NT2/D1 (cell line): Measurements from ENCODE around the gene ACKR3.

Experiments used
- DNase-seq: peaks from one replicate; pipeline ENCODE4 v3.0.0-alpha.2; 2011; ENCODE audit warnings: low read depth, low spot score
- H3K27me3 ChIP-seq: 2 replicates; pipeline ENCODE4 v1.6.0; 2011; ENCODE audit warnings: mild to moderate bottlenecking; ENCODE audit not compliant: insufficient read length, insufficient read depth
- H3K36me3 ChIP-seq: 2 replicates; pipeline ENCODE4 v1.6.1; 2011; ENCODE audit warnings: mild to moderate bottlenecking, low read length, mixed read lengths; ENCODE audit not compliant: insufficient read depth, insufficient read length
- H3K4me1 ChIP-seq: 2 replicates; pipeline ENCODE4 v1.5.1; 2011; ENCODE audit not compliant: insufficient read depth, insufficient read length
- H3K4me3 ChIP-seq: 2 replicates; pipeline ENCODE4 v1.5.1; 2011; ENCODE audit warnings: low read depth; ENCODE audit not compliant: insufficient read length
- H3K9ac ChIP-seq: 2 replicates; pipeline ENCODE4 v1.6.0; 2011; ENCODE audit warnings: low read depth; ENCODE audit not compliant: insufficient read length
- H3K9me3 ChIP-seq: 2 replicates; pipeline ENCODE4 v1.5.1; 2011; ENCODE audit warnings: mild to moderate bottlenecking, low read length; ENCODE audit not compliant: insufficient read depth
- SUZ12 ChIP-seq: IDR thresholded peaks from 2 replicates; pipeline ENCODE4 v1.6.1; 2011; ENCODE audit not compliant: insufficient read length, insufficient read depth; ENCODE audit errors: extremely low read depth
- YY1 ChIP-seq: IDR thresholded peaks from 2 replicates; pipeline ENCODE4 v1.6.1; 2011; ENCODE audit not compliant: insufficient read length, insufficient read depth
- ZNF274 ChIP-seq: IDR thresholded peaks from 2 replicates; pipeline ENCODE4 v1.6.1; 2011; ENCODE audit warnings: mild to moderate bottlenecking, low read depth, low read length

The ACKR3 gene

GRCh38 chr2:236565212-236565611, 4.4 kb upstream of the ACKR3 start:
- TF ChIP-seq YY1 (no peak), ZNF274 (no peak), SUZ12 (no peak)
- Histone ChIP-seq H3K36me3 (no peaks in the 10 kb centered on the region), H3K9ac (no peak overlapping the region), H3K4me3 (no peak overlapping the region), H3K9me3 (no peaks in the 10 kb centered on the region), H3K27me3 (peaks cover 9% of the 10 kb centered on the region), H3K4me1 (no peaks in the 10 kb centered on the region)
- DNase-seq, result no peak

- Histone ChIP-seq H3K36me3 (no peaks in the 10 kb centered on the region), H3K4me3 (no peak overlapping the region), H3K9ac (no peak overlapping the region), H3K4me1 (no peaks in the 10 kb centered on the region), H3K9me3 (no peaks in the 10 kb centered on the region), H3K27me3 (peaks cover 9% of the 10 kb centered on the region)
- TF ChIP-seq ZNF274, result no peak
- TF ChIP-seq YY1, result no peak
- no peak for TF ChIP-seq SUZ12
- no peak for DNase-seq
These were observed 3.7 kb upstream of the ACKR3 start for GRCh38 chr2:236565879-236566402.

- no peak for TF ChIP-seq YY1
- Histone ChIP-seq H3K9me3 (no peaks in the 10 kb centered on the region), H3K4me1 (no peaks in the 10 kb centered on the region), H3K9ac (no peak overlapping the region), H3K36me3 (peaks cover 4% of the 10 kb centered on the region), H3K27me3 (peaks cover 9% of the 10 kb centered on the region), H3K4me3 (no peak overlapping the region)
- DNase-seq, result no peak
These were observed 3.0 kb upstream of the ACKR3 start for GRCh38 chr2:236566596-236566995.

- no peak for DNase-seq
- peaks cover 9% of the 10 kb centered on the region for H3K27me3 ChIP-seq
- peak overlapping the region; percentile 59 for H3K4me3 ChIP-seq
- H3K9ac ChIP-seq, result peak overlapping the region; percentile 84
- H3K4me1 ChIP-seq, result no peaks in the 10 kb centered on the region
- H3K9me3 ChIP-seq, result no peaks in the 10 kb centered on the region
- H3K36me3 ChIP-seq, result peaks cover 8% of the 10 kb centered on the region
- TF ChIP-seq ZNF274 (no peak), YY1 (no peak), SUZ12 (no peak)
These were observed 1.3 kb upstream of the ACKR3 start for GRCh38 chr2:236568068-236568921.

- H3K27me3 ChIP-seq, result peaks cover 9% of the 10 kb centered on the region
- peak overlapping the region; percentile 84 for H3K9ac ChIP-seq
- no peaks in the 10 kb centered on the region for H3K4me1 ChIP-seq
- peaks cover 14% of the 10 kb centered on the region for H3K36me3 ChIP-seq
- no peaks in the 10 kb centered on the region for H3K9me3 ChIP-seq
- no peak for DNase-seq
- peak overlapping the region; percentile 59 for H3K4me3 ChIP-seq
- no peak for TF ChIP-seq YY1
- TF ChIP-seq SUZ12, result no peak
- no peak for TF ChIP-seq ZNF274
These were observed 578 bp upstream of the ACKR3 start for GRCh38 chr2:236568922-236569572.

- Histone ChIP-seq H3K9me3 (no peaks in the 10 kb centered on the region), H3K4me3 (peak overlapping the region; percentile 44), H3K36me3 (peaks cover 23% of the 10 kb centered on the region), H3K9ac (peak overlapping the region; percentile 84), H3K4me1 (peaks cover 3% of the 10 kb centered on the region), H3K27me3 (peaks cover 9% of the 10 kb centered on the region)
- DNase-seq, result no peak
- no peak for TF ChIP-seq YY1
- no peak for TF ChIP-seq ZNF274
- TF ChIP-seq SUZ12, result no peak
These were observed 650 bp downstream of the ACKR3 start for GRCh38 chr2:236570081-236570868.

GRCh38 chr2:236571145-236571544, 1.5 kb downstream of the ACKR3 start:
- Histone ChIP-seq H3K4me1 (peaks cover 5% of the 10 kb centered on the region), H3K9ac (no peak overlapping the region), H3K36me3 (peaks cover 23% of the 10 kb centered on the region), H3K27me3 (peaks cover 5% of the 10 kb centered on the region), H3K9me3 (no peaks in the 10 kb centered on the region), H3K4me3 (peak overlapping the region; percentile 44)
- DNase-seq, result no peak
- no peak for TF ChIP-seq YY1
- no peak for TF ChIP-seq SUZ12
- TF ChIP-seq ZNF274, result no peak
